Adipose tissue (tissue), 3 donors: Measurements from ENCODE around the gene MYF5. TPM values are rescaled to one million over a fixed set of nuclear protein-coding genes. Genes with fewer than 3 reads are reported as not detected.

Experiments used
- H3K27ac ChIP-seq: one replicate; pipeline ENCODE4 v1.5.1; 2013; ENCODE audit warnings: low read depth, low read length
- WGBS, 3 donors: extraction: QIAGEN DNeasy Blood & Tissue Kit; methylation state at CpG; one replicate each; pipeline ENCODE4 v1.1.7; 2013; 5-methylcytosine and 5-hydroxymethylcytosine counted together
- polyA plus RNA-seq, 3 donors: library from polyadenylated mRNA; stranded (reverse); fragments of 200-250 nt; gene quantifications; one replicate each; pipeline ENCODE4 v1.2.3, GENCODE V29; 2013
- donor health status: healthy with polysubstance abuse.
- donor health status: Bipolar disorder and iron deficiency.
- donor health status: healthy.

Gene MYF5
- polyA plus RNA-seq, 3 donors: not detected

DNA sequence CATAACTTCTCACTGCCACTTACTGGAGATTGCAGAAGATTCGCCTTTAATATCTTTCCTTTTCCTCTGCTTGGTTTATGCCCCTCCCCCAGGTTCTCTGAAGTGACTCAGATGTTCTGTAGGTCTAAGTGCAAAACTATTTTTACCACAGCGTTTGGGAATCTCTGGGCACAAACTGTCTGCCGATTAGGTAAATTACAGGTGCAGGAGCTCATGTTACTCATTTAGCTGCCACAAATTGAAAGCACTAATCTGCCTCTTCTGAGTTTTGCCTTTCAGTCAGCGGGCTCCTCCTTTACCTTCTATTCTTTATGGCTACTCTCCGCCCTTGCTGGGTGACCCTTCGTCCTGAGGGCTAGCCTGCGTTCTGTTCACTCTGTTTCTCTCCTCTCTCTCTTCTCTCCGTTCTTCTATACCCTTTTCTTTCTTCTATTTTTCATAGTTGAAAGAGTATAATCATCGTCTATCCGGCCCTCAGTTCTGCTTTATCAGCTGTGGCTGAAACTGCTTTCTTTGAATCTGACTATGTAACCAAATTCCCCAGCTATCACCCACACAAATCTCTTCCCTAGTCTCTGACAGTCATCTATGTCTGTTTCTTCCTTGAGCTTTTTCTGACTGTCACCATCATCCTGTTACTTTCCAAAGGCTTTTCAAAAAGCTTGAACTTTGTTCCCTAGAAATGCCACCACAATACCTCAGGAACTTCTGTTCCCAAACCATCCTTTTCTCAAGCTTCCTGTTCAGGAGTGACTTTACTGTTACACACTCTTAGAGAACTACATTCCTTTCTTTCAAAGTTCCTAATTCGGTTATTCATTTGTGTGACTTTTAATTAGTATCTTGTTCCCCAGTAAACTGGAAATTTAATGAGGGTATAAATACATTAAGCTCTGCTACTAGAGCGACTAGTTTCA, 13.6 kb upstream of the MYF5 start:
- 41 to 57% (median 52%) methylated on average over 12 of the region's 12 CpGs for WGBS, 3 donors

DNA sequence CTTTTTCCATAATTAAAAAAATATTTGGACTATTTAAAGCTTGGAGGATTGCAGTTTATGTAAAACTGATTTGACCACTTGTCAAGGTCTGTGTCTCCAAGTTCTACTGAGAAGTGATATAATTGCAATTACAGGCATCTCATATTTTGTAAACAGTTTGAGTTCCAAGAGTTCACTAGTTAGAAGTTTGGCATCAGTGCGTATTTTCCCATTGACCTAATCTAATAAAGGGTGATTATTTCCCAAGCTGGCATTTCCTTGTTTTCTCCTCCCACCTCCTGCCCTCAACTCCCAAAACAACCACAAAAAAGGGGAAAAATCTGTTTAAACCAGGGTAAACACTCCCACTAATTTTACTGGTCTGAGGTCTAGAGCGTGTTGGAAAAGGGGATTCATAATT, 12.3 kb upstream of the MYF5 start:
- 76 to 81% (median 79%) methylated on average over 2 of the region's 2 CpGs for WGBS, 3 donors
- H3K27ac ChIP-seq: no peak overlapping the region

More for the DNA sequence above, 13.6 kb upstream of the MYF5 start:
- H3K27ac ChIP-seq: no peak overlapping the region

DNA sequence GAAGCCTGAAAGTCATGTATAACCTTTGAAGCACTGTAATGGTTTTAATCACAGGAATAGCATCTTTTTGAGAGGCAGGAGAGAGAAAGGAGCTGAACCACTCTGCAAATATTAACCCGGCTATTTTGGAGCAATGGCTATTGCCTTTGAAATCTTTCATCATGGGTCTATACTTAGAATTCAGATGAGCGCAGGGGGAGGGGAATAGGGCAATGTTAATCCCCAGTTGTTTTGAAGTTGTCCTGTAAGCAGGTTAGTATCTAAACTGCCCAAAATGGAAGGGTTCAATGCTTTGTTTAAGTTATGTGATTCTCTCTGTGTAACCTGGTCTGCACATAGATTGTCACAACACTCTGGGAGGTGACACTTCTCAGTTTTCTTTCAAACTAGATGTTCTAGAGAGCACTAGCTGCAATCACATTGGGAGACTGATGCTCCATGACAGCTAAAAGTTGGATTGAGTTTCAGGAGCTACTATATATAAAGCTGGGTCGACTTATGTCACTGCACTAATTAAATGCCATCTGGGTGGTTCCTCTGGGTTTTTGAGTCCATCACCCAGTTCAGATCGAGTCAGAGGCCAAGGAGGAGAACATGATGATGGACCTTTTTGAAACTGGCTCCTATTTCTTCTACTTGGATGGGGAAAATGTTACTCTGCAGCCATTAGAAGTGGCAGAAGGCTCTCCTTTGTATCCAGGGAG, 9.4 kb upstream of the MYF5 start, which contains the start of gene MYF6:
Gene MYF6, plus strand, starts transcription at position 509 of the 704 bp plus-strand sequence. Its CDS starts 86 bp downstream, at position 595.
- 47 to 62% (median 58%) methylated on average over 4 of the region's 4 CpGs for WGBS, 3 donors

DNA sequence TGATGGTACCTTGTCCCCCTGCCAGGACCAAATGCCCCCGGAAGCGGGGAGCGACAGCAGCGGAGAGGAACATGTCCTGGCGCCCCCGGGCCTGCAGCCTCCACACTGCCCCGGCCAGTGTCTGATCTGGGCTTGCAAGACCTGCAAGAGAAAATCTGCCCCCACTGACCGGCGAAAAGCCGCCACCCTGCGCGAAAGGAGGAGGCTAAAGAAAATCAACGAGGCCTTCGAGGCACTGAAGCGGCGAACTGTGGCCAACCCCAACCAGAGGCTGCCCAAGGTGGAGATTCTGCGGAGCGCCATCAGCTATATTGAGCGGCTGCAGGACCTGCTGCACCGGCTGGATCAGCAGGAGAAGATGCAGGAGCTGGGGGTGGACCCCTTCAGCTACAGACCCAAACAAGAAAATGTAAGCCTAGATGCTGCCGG, 8.9 kb upstream of the MYF5 start:
- no peak overlapping the region for H3K27ac ChIP-seq
- WGBS, 3 donors: 23 to 48% (median 44%) methylated on average over 21 of the region's 21 CpGs

More for the DNA sequence above, 9.4 kb upstream of the MYF5 start, which contains the start of gene MYF6:
- no peak within 1 kb of the TSS for H3K27ac ChIP-seq

DNA sequence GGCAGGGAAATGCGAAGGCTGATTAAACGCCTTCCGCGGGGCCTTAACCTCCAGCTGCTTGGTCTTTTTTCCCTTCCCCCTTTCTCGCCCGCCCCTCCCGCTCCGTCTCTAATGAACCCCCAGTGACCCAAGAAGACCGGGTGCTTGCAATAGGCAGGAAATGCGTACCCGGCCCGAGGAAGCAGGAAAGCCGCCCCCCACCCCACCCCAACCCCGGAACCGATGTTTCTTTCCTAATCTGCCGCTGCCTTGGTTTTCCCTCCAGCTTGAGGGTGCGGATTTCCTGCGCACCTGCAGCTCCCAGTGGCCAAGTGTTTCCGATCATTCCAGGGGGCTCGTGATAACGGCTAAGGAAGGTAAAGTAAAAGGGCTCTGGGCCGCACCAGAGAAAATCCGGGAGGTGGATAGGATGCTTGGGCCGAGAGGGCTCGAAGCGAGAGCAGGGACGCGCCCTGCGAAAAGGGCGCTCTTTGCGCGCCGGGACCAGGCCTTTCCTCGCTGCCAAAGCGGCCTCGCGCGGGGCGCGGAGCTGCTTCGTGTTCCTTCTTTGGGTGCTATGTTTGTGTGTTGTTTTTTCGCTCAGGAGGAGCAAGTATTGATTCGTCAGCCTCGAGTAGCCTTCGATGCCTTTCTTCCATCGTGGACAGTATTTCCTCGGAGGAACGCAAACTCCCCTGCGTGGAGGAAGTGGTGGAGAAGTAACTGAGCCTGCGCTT, 8.3 kb upstream of the MYF5 start:
- 3 to 8% (median 6%) methylated on average over 48 to 50 of the region's 50 CpGs for WGBS, 3 donors
- no peak overlapping the region for H3K27ac ChIP-seq

DNA sequence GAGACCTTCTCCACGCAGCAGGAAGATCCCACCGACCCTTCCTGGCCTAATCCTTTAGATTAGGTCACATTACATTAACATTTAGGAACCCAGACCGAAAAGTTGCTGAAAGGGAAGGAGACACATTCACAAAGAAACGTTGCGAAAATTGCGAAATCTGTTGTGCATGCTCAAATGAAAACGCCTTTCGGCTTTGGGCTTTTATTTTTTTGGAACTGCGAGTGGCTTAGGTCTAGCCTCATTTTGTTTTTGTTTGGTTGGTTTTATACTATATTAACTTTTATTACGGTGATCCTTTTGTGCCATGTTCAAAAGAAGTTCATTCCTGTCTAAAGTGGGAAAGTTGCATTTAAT, 7.8 kb upstream of the MYF5 start:
- 29 to 39% (median 38%) methylated on average over 10 of the region's 10 CpGs for WGBS, 3 donors
- no peak overlapping the region for H3K27ac ChIP-seq

DNA sequence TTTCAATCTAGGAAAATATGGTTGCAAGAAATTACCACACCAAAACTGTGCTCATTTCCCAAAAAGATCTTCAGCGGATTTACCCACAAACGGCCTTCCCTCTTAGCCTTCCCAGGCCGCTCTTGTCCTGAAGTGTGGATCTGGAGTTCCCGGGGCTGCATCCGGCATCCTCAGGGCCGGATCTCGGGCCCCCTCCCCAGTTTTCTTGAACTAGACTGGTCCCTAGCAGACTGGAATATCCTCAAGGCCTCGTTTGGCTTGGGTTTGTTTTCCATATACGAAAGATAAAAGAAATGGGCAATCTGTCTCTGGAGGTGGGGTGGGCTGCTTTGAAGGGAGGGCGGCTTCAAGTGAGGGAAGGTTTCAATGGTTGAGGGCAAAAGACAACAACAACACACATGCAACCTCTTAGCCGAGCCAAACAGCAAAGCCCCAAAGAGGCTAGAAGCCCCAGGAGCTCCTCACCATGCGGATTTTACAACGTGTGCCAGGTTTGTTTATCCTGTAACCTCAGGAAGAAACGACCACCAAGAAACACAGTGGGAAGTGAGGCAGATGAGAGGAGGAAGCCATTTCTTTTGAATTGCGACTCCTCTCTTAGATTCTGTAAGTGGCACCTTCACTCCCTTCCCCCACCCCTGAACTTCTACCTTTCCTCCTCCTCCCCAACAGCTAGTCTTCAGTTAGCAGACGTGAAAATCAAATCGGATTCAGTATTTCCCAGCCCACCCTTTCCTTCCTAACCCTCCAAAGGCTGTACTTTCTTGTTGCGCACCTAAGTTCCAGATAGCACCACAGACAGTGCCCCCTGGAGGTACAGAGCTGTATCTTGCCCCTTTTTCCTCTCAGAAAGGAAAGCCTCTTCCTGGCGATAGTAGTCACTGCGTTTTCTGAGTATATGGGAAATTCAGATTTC, 6.6 kb upstream of the MYF5 start:
- H3K27ac ChIP-seq: no peak overlapping the region
- WGBS, 3 donors: 45 to 64% (median 63%) methylated on average over 20 of the region's 20 CpGs

DNA sequence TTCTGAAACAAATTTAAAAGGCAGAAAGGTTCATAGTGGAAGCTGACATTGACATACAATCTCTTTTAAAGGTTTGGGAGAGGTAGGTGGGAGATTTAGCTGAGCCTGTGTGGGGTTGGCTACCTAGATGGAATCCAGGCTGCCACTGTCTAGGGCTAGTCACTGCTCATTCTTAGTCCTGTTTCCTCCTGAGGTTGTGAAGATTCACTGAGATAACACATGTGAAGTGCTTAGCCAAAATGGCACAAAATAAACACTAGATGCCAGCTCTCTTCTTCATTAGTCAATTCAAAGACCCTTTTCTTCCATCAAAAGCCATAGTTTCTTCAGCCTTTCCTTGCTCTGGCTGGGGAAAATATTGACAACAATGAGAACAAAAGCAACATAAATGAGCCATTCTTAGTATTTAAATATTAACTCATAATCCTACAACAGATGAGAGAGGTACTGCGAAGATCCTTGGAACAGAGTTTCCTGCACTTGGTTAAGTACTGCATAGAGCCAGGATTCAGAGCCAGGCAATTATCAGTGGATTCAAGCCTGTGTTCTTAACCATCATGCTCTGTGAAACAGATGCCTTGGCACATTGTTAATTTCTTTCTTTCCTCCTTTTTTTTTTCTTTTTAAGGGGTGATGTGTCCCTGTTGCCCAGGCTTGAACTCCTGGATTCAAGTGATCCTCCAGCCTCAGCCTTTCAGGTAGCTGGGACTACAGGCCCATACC, 5.8 kb upstream of the MYF5 start:
- no peak overlapping the region for H3K27ac ChIP-seq
- WGBS, 3 donors: 89 to 94% (median 90%) methylated on average over 1 of the region's 1 CpG

DNA sequence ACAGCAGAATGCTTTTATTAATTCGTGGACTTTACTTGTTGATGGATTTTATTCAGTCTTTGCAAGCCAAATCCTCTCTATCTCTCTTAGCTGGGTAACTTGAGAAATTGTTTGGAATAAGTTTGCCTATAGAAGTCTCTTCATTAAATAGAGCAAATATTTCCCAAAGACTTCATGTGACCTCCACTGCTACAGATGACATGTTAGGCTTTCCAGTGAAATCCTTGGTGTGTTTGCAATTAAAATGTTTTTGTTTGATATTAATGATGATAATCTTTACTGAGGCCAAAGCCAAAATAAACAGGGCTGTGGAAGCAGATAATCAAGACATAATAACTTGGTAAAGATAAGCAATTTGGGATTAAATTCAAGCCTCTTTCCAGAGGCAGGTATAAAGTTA, 4.8 kb upstream of the MYF5 start:
- H3K27ac ChIP-seq: no peak overlapping the region
- WGBS, 3 donors: 62 to 74% (median 64%) methylated on average over 1 of the region's 1 CpG

DNA sequence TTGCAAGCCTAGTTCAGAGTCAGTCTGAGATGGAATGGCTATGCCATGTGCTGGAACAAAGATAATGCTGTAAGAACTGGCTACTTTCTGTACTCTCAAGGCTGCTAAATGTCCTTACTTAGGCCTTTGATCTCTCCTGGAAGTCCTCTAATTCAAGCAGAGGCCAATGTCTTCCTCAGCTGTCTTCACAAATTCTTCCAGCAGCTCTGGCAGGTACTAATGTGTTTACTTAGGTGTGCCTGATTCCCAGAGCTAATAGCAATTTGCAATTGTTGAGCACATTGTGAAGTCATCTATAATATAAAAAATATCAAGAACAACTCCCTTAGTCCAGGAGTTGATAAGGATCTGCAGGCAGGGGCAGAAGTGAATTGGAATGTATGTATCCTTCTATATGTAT, 3.8 kb upstream of the MYF5 start:
- H3K27ac ChIP-seq: no peak overlapping the region

DNA sequence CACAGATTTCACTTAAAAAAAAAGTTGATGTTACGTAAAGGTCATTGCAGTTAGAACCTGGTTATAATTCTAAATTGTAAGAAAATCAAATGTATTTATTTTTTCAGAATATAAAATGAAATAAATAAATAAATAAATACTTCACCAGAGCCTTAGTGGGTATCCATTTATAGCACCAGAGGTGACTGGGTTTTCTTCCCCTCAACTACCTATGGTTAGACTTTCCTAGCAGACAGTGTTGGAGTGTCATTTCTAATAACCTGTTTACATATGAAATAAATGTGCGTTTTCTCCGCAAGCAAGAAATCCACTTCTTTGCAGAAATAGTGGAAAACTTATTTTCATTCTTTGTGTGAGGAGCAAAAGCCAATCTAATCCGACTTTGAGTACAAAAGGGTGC, 3.3 kb upstream of the MYF5 start:
- whole genome bisulfite sequencing, 3 donors: 63 to 72% (median 63%) methylated on average over 4 of the region's 4 CpGs
- H3K27ac ChIP-seq: no peak overlapping the region

DNA sequence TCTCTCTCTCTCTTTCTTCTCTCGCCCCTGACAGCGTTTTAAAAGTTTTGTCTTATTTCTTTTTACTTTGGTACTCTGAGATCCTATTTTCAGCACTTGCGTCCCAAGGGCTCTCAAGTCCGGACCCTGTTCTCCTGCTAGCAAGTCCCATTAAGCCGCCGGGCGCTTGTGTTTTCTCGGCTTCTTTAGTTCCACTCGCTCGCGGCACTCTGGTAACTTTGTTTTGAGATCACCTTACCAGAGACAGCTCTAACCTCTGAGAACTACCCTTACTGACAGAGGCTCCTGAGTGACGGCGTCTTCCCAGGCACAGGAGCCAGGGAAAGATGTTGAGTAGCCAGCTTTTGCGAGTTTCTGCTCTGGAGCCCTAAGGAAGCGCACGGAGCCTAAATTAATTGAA, 2.7 kb upstream of the MYF5 start:
- 9 to 20% (median 17%) methylated on average over 16 of the region's 16 CpGs for whole genome bisulfite sequencing, 3 donors
- H3K27ac ChIP-seq: no peak overlapping the region

DNA sequence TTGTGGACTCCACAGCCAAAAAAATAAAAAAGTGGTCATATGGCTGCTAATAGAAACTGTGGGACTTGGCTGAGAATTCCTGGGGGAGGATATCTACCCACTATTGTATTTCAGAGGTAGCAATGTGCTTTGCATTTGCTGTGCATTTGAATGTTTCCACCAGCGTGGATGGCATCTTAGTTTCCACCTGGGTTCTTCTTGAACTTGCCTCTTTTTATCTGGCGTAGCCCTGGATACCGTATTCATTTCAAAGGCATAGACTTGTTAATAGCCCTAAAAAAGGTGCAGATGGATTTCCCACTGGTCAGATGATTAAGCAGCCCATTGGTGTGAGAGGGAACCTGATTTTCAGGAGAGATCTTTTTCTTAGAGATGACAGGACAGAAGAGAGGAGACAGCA, 1.9 kb upstream of the MYF5 start:
- 34 to 56% (median 48%) methylated on average over 3 of the region's 3 CpGs for WGBS, 3 donors
- H3K27ac ChIP-seq: no peak overlapping the region

DNA sequence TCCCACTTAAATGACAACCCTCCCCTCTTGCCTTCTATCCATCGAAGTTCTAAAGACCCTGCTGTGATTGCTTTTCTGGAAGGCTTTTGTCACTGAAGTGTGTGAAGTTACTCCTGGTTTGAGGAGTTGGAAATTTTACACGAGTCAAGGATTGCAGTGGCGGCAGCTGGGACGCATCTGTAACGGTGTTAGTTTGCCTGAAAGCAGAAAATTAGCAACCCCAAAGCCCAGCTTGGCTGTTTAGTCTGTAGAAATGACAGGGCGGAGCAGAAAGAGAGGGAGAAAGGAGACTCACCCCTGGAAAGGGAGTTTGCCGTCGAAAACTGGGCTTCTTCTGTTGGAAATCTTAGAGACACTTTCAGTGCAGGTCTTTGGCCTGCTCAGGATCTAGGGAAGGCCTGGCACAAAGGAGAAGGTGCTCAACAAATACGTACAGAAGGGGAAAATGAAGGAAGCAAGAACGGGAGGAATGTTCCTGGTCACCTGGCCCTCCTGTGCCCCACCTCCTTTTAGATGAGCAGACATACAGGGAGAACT, 931 bp upstream of the MYF5 start:
- WGBS, 3 donors: 29 to 34% (median 33%) methylated on average over 10 of the region's 10 CpGs
- no peak overlapping the region for H3K27ac ChIP-seq

DNA sequence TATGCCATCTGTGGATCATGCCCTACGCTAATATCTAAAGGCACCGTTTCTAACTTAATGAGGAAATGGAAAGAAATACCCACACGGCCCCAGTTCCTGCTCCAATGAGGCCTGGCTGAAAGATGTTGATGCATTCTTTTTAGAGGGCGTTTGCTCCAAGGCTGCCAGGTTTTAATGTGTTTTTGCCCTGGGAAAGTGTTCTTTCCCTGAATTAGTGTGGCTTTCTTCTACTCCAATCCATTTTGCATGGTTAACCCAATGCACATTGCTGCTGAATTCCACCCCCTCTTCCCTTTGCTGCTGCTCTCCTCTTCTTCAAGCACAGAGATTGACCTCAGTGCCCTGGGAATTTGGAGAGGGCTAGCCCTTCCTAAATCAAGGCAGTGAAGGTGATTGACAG, 1.1 kb downstream of the MYF5 start:
- H3K27ac ChIP-seq: no peak overlapping the region
- 63 to 67% (median 67%) methylated on average over 4 of the region's 4 CpGs for WGBS, 3 donors

DNA sequence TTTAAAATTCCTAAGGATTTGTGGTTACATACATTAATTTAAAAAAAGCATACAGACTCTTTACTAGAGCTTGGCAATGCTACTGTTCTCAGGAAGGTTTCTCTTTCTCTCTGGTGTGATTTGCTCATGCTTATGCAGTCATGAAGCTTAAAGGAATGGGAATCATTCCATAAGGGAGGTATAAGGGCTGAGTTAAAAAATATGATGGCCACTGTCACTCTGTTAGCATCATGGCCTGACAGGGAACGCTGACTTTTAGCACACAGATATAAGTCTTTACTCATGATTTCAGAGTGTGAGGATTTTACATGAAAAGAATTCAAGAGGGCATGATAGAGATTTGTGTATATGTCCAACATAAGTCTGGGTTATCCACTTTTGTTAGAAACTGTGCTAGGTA, 3.8 kb downstream of the MYF5 start:
- WGBS, 3 donors: 84 to 89% (median 87%) methylated on average over 1 of the region's 1 CpG
- H3K27ac ChIP-seq: no peak overlapping the region

DNA sequence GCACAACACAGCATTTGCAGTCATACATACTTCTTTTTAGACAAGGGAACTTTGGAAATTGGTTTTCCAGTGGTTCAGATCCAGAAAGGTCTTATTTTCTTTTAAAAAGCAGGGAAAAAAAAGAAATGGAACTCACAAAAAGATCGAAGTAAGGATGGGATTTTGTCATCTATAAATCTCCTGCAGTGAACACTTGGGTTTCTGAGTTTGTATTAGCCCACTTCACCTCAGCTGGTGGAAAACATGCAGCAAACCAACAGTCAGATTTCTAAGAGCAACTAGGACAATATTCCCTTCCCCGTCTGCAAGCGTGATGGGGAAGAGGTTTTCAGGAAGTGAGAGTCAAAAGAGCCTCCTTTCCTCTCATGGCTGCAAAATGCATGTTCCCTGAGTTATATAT, 4.6 kb downstream of the MYF5 start:
- WGBS, 3 donors: 66 to 79% (median 78%) methylated on average over 3 of the region's 3 CpGs

More for the DNA sequence above, 4.6 kb downstream of the MYF5 start:
- no peak overlapping the region for H3K27ac ChIP-seq
